OCI-LY1 (cell line): ENCODE data around the gene STK24.

Source experiments
- H2AFZ ChIP-seq: fragments of 200-600 bp; sonication (generic), shearing (Covaris generic); 2 replicates; pipeline ENCODE4 v1.6.0; 2014; ENCODE audit warnings: antibody characterized with exemption, mild to moderate bottlenecking, low read length
- H3F3A ChIP-seq: fragments of 200-600 bp; sonication (generic), shearing (Covaris generic); 2 replicates; pipeline ENCODE4 v1.6.0; 2014; ENCODE audit warnings: mild to moderate bottlenecking, antibody characterized with exemption, low read length, moderate library complexity; ENCODE audit not compliant: insufficient read depth
- H3K27ac ChIP-seq: fragments of 200-600 bp; sonication (generic); 2 replicates; pipeline ENCODE4 v1.5.1; 2014; ENCODE audit warnings: low read length, mixed run types, mild to moderate bottlenecking, low read depth; ENCODE audit not compliant: poor library complexity, severe bottlenecking
- H3K27me3 ChIP-seq: fragments of 200-600 bp; sonication (generic); 2 replicates; pipeline ENCODE4 v1.6.0; 2014; ENCODE audit warnings: antibody characterized with exemption, mild to moderate bottlenecking, low read length, moderate library complexity; ENCODE audit not compliant: insufficient read depth
- H3K36me3 ChIP-seq: fragments of 200-600 bp; sonication (generic); 2 replicates; pipeline ENCODE4 v1.6.1; 2014; ENCODE audit warnings: mild to moderate bottlenecking, antibody characterized with exemption, low read length, moderate library complexity, mixed read lengths; ENCODE audit not compliant: insufficient read depth
- H3K4me1 ChIP-seq: fragments of 200-600 bp; sonication (generic); 2 replicates; pipeline ENCODE4 v1.5.1; 2014; ENCODE audit warnings: mild to moderate bottlenecking, low read length, moderate library complexity; ENCODE audit not compliant: insufficient read depth, severe bottlenecking
- H3K4me2 ChIP-seq: fragments of 200-600 bp; sonication (generic), shearing (Covaris generic); 2 replicates; pipeline ENCODE4 v1.6.1; 2014; ENCODE audit warnings: low read length
- H3K4me3 ChIP-seq: fragments of 200-600 bp; sonication (generic); 2 replicates; pipeline ENCODE4 v1.5.1; 2014; ENCODE audit warnings: low read length, low read depth, mild to moderate bottlenecking, mixed read lengths; ENCODE audit not compliant: poor library complexity, severe bottlenecking
- H3K79me2 ChIP-seq: fragments of 200-600 bp; shearing (Covaris generic); 2 replicates; pipeline ENCODE4 v1.6.1; 2016; ENCODE audit warnings: mixed run types, low read length, mixed read lengths; ENCODE audit not compliant: insufficient read depth
- H3K9ac ChIP-seq: fragments of 200-600 bp; sonication (generic), shearing (Covaris generic); 2 replicates; pipeline ENCODE4 v1.6.1; 2014; ENCODE audit warnings: mild to moderate bottlenecking, low read length, mixed read lengths
- H3K9me2 ChIP-seq: fragments of 200-600 bp; sonication (generic), shearing (Covaris generic); 2 replicates; pipeline ENCODE4 v1.6.1; 2014; ENCODE audit warnings: low read depth, mild to moderate bottlenecking, low read length, mixed read lengths
- H3K9me3 ChIP-seq: fragments of 200-600 bp; shearing (Covaris generic); 2 replicates; pipeline ENCODE4 v1.6.1; 2014; ENCODE audit warnings: low read length, mixed read lengths
- H4K20me1 ChIP-seq: fragments of 200-600 bp; sonication (generic), shearing (Covaris generic); 2 replicates; pipeline ENCODE4 v1.6.0; 2016; ENCODE audit warnings: mild to moderate bottlenecking, low read length; ENCODE audit not compliant: insufficient read depth
- EZH2 ChIP-seq: fragments of 200-600 bp; sonication (generic), shearing (Covaris generic); IDR thresholded peaks from 2 replicates; pipeline ENCODE4 v1.8.0; 2017; ENCODE audit warnings: borderline replicate concordance, mixed run types, mild to moderate bottlenecking, antibody characterized with exemption, low read length, moderate library complexity, mixed read lengths
- TF ChIP-seq, protein P1 (sequence below): fragments of 200-600 bp; sonication (generic), shearing (Covaris generic); IDR thresholded peaks from 2 replicates; pipeline ENCODE4 v1.5.1; 2017; ENCODE audit warnings: mild to moderate bottlenecking, antibody characterized with exemption, low read length, moderate library complexity, mixed read lengths

Gene STK24

DNA sequence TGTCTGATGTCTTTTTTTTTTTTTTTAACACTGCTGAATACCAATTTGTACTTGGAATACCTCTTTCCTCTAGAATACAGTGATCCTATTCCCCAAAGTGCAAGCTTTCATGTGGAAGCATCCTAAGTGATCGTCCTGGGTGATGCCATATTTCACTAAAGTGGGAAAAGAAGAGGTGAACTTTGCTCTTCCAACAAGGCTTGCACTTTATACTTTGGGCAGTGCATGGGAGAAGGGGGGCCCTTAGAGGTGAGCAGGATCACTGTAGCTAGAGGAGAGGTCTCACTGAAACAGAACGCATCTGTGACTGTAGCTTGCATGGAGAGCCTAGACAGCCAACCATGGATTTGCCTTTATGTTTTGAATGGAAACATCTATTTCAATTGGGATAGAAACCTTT lies 173.8 kb downstream of the STK24 start:
- Histone ChIP-seq H3K9me3 (no peaks in the 10 kb centered on the region), H3K4me3 (no peak overlapping the region), H4K20me1 (no peaks in the 10 kb centered on the region), H3K9ac (no peak overlapping the region), H3K4me2 (no peak overlapping the region), H3K27ac (no peak overlapping the region), H3K4me1 (no peaks in the 10 kb centered on the region), H3K27me3 (no peaks in the 10 kb centered on the region), H3K9me2 (no peaks in the 10 kb centered on the region), H2AFZ (no peak overlapping the region), H3K79me2 (no peaks in the 10 kb centered on the region), H3K36me3 (no peaks in the 10 kb centered on the region), H3F3A (no peaks in the 10 kb centered on the region)
- TF ChIP-seq, protein P1, sequence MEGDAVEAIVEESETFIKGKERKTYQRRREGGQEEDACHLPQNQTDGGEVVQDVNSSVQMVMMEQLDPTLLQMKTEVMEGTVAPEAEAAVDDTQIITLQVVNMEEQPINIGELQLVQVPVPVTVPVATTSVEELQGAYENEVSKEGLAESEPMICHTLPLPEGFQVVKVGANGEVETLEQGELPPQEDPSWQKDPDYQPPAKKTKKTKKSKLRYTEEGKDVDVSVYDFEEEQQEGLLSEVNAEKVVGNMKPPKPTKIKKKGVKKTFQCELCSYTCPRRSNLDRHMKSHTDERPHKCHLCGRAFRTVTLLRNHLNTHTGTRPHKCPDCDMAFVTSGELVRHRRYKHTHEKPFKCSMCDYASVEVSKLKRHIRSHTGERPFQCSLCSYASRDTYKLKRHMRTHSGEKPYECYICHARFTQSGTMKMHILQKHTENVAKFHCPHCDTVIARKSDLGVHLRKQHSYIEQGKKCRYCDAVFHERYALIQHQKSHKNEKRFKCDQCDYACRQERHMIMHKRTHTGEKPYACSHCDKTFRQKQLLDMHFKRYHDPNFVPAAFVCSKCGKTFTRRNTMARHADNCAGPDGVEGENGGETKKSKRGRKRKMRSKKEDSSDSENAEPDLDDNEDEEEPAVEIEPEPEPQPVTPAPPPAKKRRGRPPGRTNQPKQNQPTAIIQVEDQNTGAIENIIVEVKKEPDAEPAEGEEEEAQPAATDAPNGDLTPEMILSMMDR, result no peak
- no peak for TF ChIP-seq EZH2

DNA sequence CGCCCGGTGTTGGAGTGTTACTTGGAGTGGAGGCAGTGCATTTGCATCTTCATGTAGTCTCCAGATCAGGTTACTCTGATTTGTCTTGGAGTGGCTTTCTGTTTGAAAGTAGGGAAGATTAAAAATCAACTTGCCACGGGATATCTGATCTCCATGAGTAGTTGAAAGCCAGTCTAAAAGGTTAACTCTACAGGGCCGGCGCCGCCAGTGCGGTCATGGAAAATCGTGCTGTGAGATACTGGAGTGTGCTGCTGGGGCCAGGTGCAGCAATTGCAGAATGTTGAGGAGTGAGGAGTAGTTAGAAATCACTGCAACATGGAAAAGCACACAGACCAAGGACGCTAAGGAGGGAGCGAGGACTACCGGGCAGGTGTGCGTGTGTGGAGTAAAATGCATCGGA lies 175.0 kb downstream of the STK24 start:
- Histone ChIP-seq H3K4me2 (no peak overlapping the region), H3F3A (no peaks in the 10 kb centered on the region), H3K4me1 (no peaks in the 10 kb centered on the region), H3K27ac (no peak overlapping the region), H3K27me3 (no peaks in the 10 kb centered on the region; the same call in 1 of the 2 replicates), H4K20me1 (no peaks in the 10 kb centered on the region), H3K9me3 (no peaks in the 10 kb centered on the region), H3K9me2 (no peaks in the 10 kb centered on the region), H3K79me2 (no peaks in the 10 kb centered on the region), H2AFZ (no peak overlapping the region), H3K4me3 (no peak overlapping the region), H3K36me3 (no peaks in the 10 kb centered on the region), H3K9ac (no peak overlapping the region)
- no peak for TF ChIP-seq EZH2
- TF ChIP-seq, protein P1, result no peak

DNA sequence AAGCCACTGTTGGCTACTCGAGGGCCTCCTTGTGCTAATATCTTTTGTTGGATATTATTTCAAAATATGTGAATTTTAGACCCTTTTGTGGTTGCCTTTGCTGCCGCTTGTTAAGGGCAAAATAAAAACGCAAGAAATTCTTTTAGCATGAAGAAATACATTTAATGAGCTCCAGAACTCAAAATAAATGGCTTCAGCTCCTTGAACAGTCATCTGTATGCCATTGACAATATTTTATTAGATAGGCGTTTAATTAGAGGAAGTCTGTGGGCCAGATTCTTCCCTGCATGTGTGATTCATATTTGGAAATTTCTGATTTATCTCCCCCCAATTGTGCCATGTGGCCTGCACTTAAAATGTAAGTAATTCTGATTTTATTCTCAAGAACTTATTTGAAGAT lies 177.2 kb downstream of the STK24 start:
- no peak overlapping the region for H3K4me2 ChIP-seq
- no peaks in the 10 kb centered on the region for H3F3A ChIP-seq
- H2AFZ ChIP-seq, result no peak overlapping the region
- H3K9me2 ChIP-seq, result no peaks in the 10 kb centered on the region
- no peaks in the 10 kb centered on the region for H3K4me1 ChIP-seq
- no peaks in the 10 kb centered on the region for H3K9me3 ChIP-seq
- H3K27ac ChIP-seq, result no peak overlapping the region
- H4K20me1 ChIP-seq, result no peaks in the 10 kb centered on the region
- no peaks in the 10 kb centered on the region; the same call in 1 of the 2 replicates for H3K27me3 ChIP-seq
- no peak overlapping the region for H3K4me3 ChIP-seq
- no peak for TF ChIP-seq EZH2
- TF ChIP-seq, protein P1, result no peak
- H3K36me3 ChIP-seq, result no peaks in the 10 kb centered on the region
- no peak overlapping the region for H3K9ac ChIP-seq
- no peaks in the 10 kb centered on the region for H3K79me2 ChIP-seq
